Measurements from ENCODE around the gene CCNYL1. TPM values are rescaled to one million over a fixed set of nuclear protein-coding genes. Genes with fewer than 3 reads are reported as not detected.
"Not testable (repeated sequence)": the region's sequence is repeated elsewhere in the genome, so short reads cannot be mapped to it uniquely, and the experiment has no call there.

The CCNYL1 gene
- total RNA-seq, 2 donors from 2014 or later: 4.4 to 5.6 TPM

DNA sequence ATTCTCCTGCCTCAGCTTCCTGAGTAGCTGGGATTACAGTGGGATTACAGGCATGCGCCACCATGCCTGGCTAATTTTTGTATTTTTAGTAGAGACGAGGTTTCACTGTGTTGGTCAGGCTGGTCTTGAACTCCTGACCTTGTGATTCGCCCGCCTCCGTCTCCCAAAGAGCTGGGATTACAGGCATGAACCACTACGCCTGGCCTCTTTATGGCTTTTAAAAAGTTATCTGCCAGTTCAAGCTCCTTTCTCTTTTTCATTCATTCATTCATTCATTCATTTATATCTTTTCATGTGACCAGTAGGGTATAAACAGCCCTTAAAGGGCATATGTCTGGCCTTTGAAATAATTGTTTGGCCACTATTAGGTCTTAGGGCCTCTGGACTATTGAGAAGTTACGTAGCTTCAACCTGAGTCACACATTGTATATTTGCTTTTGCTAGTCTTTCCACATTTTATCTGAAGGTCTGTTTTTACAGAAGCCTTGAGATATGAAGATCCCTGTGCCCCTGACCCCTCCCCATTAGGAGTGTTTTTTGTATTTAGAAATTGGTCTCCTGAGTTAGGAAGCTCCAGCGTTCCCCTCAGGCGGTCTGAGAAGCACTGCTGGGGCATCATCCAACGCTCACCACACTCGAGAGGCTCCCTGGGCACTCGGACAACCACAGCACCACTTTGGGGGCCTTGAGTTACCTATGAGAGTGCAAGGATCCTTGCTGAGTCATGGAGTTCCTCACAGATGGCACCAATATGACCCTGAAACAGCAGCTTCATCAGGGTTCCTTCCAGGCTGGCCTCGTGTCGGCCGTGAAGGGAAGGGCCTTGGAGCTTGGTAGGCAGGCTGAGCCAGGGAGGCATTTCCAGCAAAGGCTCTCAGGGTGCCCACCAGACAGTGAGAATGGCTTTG is 36.5 kb downstream of the CCNYL1 start:
- ATAC-seq (peak in 1 of 2 donors; percentile 7), DNase-seq (ENCODE audit: low spot score in 2 of 2) (no peak)
- no peaks in the 10 kb centered on the region for H3K9me3 Mint-ChIP-seq
- H3K27ac Mint-ChIP-seq: peak overlapping the region in 1 of 2 donors; percentile 22
- H3K36me3 Mint-ChIP-seq: no peaks in the 10 kb centered on the region

GRCh38 chr2:207748993-207749392 is 37.6 kb downstream of the CCNYL1 start:
- Mint-ChIP-seq H3K27ac (no peak overlapping the region), H3K36me3 (no peaks in the 10 kb centered on the region), H3K9me3 (no peaks in the 10 kb centered on the region)
- ATAC-seq: no peak
- DNase-seq (ENCODE audit: low spot score in 2 of 2): no peak

- ATAC-seq (no peak), DNase-seq (ENCODE audit: low spot score in 2 of 2) (no peak)
- H3K27ac Mint-ChIP-seq: no peak overlapping the region
- H3K9me3 Mint-ChIP-seq: no peaks in the 10 kb centered on the region
- no peaks in the 10 kb centered on the region for H3K36me3 Mint-ChIP-seq
These were observed 38.4 kb downstream of the CCNYL1 start for GRCh38 chr2:207749873-207750272.

DNA sequence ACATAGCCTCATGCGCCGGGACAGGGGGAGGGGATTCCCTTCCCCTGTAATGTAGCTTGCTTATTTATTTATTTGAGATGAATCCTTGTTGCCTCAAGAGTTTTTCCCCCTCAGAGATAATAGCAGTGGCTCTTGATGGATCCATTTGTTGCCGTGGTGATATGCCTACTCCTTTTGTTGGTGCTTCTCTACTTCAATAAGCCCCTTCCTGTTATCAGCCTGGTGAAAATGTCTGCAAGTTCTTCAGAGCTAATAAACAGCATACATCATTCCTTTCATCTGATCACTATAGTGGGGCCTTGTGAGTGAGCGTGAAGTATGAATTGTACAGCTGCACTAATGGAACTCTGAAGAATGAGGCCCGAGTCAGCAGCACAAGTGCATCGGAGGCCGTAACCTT is 38.9 kb downstream of the CCNYL1 start:
- DNase-seq (ENCODE audit: low spot score in 2 of 2) (no peak), ATAC-seq (no peak)
- no peaks in the 10 kb centered on the region for H3K36me3 Mint-ChIP-seq
- H3K9me3 Mint-ChIP-seq: no peaks in the 10 kb centered on the region
- H3K27ac Mint-ChIP-seq: no peak overlapping the region

DNA sequence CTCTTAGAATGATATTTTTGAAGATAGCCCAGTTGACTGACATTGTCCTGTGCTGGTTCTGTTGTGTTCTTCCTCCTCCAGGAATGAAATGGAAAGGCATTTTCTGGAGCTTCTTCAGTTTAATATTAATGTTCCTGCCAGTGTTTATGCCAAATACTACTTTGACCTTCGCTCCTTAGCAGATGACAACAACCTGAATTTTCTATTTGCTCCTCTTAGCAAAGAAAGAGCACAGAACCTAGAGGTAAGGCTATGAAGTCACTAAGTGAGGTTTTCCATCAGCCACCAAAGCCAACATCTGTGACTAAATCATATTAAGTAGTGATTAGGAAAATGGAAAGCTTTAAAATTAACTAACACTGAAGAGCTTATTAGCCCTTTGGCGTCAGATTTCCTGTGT is 39.4 kb downstream of the CCNYL1 start:
- no peak for ATAC-seq
- H3K27ac Mint-ChIP-seq: no peak overlapping the region
- no peaks in the 10 kb centered on the region for H3K9me3 Mint-ChIP-seq
- H3K36me3 Mint-ChIP-seq: no peaks in the 10 kb centered on the region
- no peak for DNase-seq (ENCODE audit: low spot score in 2 of 2)

- not testable (repeated sequence) for DNase-seq (ENCODE audit: low spot score in 2 of 2); H3K36me3 Mint-ChIP-seq; H3K27ac Mint-ChIP-seq; ATAC-seq; H3K9me3 Mint-ChIP-seq
These were observed 42.2 kb downstream of the CCNYL1 start for GRCh38 chr2:207753688-207754087.

- no peaks in the 10 kb centered on the region for H3K36me3 Mint-ChIP-seq
- DNase-seq (ENCODE audit: low spot score in 2 of 2) (no peak), ATAC-seq (no peak)
- no peaks in the 10 kb centered on the region for H3K9me3 Mint-ChIP-seq
- H3K27ac Mint-ChIP-seq: no peak overlapping the region
These were observed 43.3 kb downstream of the CCNYL1 start for GRCh38 chr2:207754498-207755383.

GRCh38 chr2:207758025-207758424 is 46.6 kb downstream of the CCNYL1 start:
- Mint-ChIP-seq H3K9me3 (no peaks in the 10 kb centered on the region), H3K27ac (no peak overlapping the region), H3K36me3 (no peaks in the 10 kb centered on the region)
- ATAC-seq: no peak
- DNase-seq (ENCODE audit: low spot score in 2 of 2): no peak

DNA sequence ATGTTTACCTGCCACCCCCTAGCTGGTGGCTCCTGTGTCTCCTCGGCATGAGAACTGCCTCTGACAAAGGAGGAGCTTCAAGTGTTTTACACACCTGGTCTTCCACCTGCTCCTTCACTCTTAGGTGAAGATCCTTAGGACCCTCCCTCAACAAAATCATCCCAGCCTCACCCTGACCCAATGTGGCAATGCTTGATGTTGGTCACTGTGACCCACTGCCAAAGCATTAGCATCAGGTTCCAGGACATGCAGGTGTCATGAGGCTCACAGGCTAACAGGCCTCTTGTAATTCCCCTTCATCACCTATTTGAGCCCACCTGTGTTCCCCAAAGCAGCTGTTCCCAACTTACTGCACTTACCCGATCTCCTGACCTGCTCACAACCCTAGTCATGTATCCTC is 48.5 kb downstream of the CCNYL1 start:
- H3K27ac Mint-ChIP-seq: no peak overlapping the region
- no peaks in the 10 kb centered on the region for H3K36me3 Mint-ChIP-seq
- no peaks in the 10 kb centered on the region for H3K9me3 Mint-ChIP-seq
- ATAC-seq: no peak
- DNase-seq (ENCODE audit: low spot score in 2 of 2): no peak

- ATAC-seq: no peak
- no peak overlapping the region for H3K27ac Mint-ChIP-seq
- no peaks in the 10 kb centered on the region for H3K36me3 Mint-ChIP-seq
- no peak for DNase-seq (ENCODE audit: low spot score in 2 of 2)
- H3K9me3 Mint-ChIP-seq: no peaks in the 10 kb centered on the region
These were observed 49.0 kb downstream of the CCNYL1 start for GRCh38 chr2:207760453-207760852.

DNA sequence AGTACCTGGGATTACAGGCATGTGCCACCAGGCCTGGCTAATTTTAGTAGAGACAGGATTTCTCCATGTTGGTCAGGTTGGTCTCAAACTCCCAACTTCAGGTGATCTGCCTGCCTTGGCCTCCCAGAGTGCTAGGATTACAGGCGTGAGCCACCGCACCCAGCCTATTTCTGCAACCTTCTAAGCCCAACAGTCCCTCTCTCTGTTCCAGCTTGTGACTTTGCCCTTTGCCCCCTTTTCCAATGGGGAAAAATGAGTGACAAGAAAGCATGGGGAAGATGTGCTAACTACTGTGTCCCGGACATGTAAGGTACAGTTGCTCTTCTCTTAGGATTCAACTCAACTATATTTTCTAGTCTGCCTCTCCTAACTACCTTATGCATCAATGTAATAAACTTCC is 50.0 kb downstream of the CCNYL1 start:
- H3K27ac Mint-ChIP-seq; DNase-seq (ENCODE audit: low spot score in 2 of 2); H3K9me3 Mint-ChIP-seq; H3K36me3 Mint-ChIP-seq; ATAC-seq: not testable (repeated sequence)

DNA sequence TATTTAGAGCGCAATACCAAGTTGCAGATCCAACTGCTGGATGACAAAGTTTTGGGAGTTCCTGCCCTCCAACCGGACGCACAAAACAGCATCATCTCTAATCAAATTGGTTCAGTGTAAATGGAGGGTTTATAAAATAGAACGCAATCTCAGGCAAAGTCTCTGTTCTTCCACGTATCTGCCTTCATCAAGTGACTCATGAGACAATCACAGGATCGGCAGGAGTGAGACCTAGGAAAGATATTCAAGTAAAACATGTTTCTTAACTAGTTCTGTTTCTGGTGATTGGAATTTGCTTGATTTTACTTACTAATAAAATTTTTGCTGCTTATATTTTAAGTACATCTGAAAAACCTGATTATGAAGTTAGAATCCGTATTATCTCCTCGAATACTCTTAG is 50.7 kb downstream of the CCNYL1 start:
- ATAC-seq (no peak), DNase-seq (ENCODE audit: low spot score in 2 of 2) (no peak)
- H3K27ac Mint-ChIP-seq: no peak overlapping the region
- H3K36me3 Mint-ChIP-seq: peaks cover 2% of the 10 kb centered on the region in 2 donors
- peaks cover 0 to 1% of the 10 kb centered on the region in 2 donors for H3K9me3 Mint-ChIP-seq

- ATAC-seq: no peak
- Mint-ChIP-seq H3K27ac (no peak overlapping the region), H3K9me3 (peaks cover 0 to 3% of the 10 kb centered on the region in 2 donors)
These were observed 52.0 kb downstream of the CCNYL1 start for GRCh38 chr2:207763303-207763917.

GRCh38 chr2:207764096-207764630 is 52.7 kb downstream of the CCNYL1 start:
- Mint-ChIP-seq H3K27ac (no peak overlapping the region), H3K9me3 (peaks cover 0 to 3% of the 10 kb centered on the region in 2 donors), H3K36me3 (peaks cover 9 to 10% of the 10 kb centered on the region in 2 donors)
- ATAC-seq: no peak
- no peak for DNase-seq (ENCODE audit: low spot score in 2 of 2)

More at GRCh38 chr2:207763303-207763917, 52.0 kb downstream of the CCNYL1 start:
- DNase-seq (ENCODE audit: low spot score in 2 of 2): no peak
- H3K36me3 Mint-ChIP-seq: peaks cover 9 to 10% of the 10 kb centered on the region in 2 donors

DNA sequence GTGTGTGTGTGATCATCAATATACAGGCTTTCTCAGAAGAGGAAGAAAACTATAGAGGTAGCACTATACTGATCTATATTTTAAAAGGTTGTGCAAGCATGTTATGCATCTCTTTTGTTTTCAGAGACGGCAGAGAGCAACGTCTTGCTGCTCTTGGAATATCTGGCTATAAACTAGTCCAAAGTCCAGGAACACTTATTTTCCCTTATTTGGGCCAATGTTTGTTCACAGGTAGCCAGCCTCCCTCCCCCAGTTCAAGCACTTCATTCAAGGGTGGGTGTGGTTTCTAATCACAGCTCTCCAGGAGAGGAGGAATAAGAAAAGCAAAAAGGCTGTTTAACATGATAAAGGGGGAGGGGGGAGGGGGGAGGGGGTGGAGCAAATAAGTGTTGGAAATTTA is 54.1 kb downstream of the CCNYL1 start:
- Mint-ChIP-seq H3K9me3 (peaks cover 0 to 3% of the 10 kb centered on the region in 2 donors), H3K27ac (no peak overlapping the region), H3K36me3 (peaks cover 9 to 10% of the 10 kb centered on the region in 2 donors)
- DNase-seq (ENCODE audit: low spot score in 2 of 2) (no peak), ATAC-seq (no peak)

- no peak overlapping the region for H3K27ac Mint-ChIP-seq
These were observed 54.7 kb downstream of the CCNYL1 start for GRCh38 chr2:207766041-207766551.

More at GRCh38 chr2:207766041-207766551, 54.7 kb downstream of the CCNYL1 start:
- Mint-ChIP-seq H3K9me3 (peaks cover 0 to 3% of the 10 kb centered on the region in 2 donors), H3K36me3 (peaks cover 9 to 10% of the 10 kb centered on the region in 2 donors)
- ATAC-seq (no peak), DNase-seq (ENCODE audit: low spot score in 2 of 2) (no peak)

Measured in activated naive CD4-positive, alpha-beta T cell treated with anti-CD3 and anti-CD28 coated beads, Interleukin-2, amount 50 U/mL, for 72 hours (primary cell).